ENCODE data around the gene CCN2. TPM values are rescaled to one million over a fixed set of nuclear protein-coding genes. Genes with fewer than 3 reads are reported as not detected.

The CCN2 gene
- total RNA-seq, 4 donors from 2014 or later = 5.1 to 33.6 (median 17.6) TPM

GRCh38 chr6:131937703-131938631 lies 13.2 kb downstream of the CCN2 start:
- H3K27me3 ChIP-seq = no peaks in the 10 kb centered on the region
- H3K9me3 ChIP-seq = no peaks in the 10 kb centered on the region
- no peaks in the 10 kb centered on the region for H3K36me3 ChIP-seq
- ATAC-seq = peak in 1 of 2 donors; percentile 30
- DNase-seq = no peak
- intact Hi-C loops (cut with DNase I; ENCODE audit: low total_unique reads) (no loop called here), in situ Hi-C loops (cut with MboI; ENCODE audit: low sequenced_read_pairs in 4 of 4) (no loop called here)
- H3K4me3 ChIP-seq = no peak overlapping the region
- peak overlapping the region; percentile 5 to 45 (median 13) for H3K27ac ChIP-seq
- TF ChIP-seq POLR2A (IDR thresholded peaks at IDR 0.05) (no peak), CTCF (IDR thresholded peaks at IDR 0.05 in 4 of 5, conservative IDR thresholded peaks at IDR 0.05 in 1 of 5) (no peak)
- peaks cover 0 to 3% of the 10 kb centered on the region in 2 donors for H3K4me1 ChIP-seq

GRCh38 chr6:131937226-131937625 lies 13.9 kb downstream of the CCN2 start:
- TF ChIP-seq POLR2A (IDR thresholded peaks at IDR 0.05) (no peak), CTCF (IDR thresholded peaks at IDR 0.05 in 4 of 5, conservative IDR thresholded peaks at IDR 0.05 in 1 of 5) (no peak)
- H3K27me3 ChIP-seq = no peaks in the 10 kb centered on the region
- intact Hi-C loops (cut with DNase I; ENCODE audit: low total_unique reads) = no loop called here
- no peaks in the 10 kb centered on the region for H3K9me3 ChIP-seq
- DNase-seq (peak in 1 of 2 donors; percentile 43), ATAC-seq (peak; percentile 62)
- in situ Hi-C loops (cut with MboI; ENCODE audit: low sequenced_read_pairs in 4 of 4) = no loop called here
- H3K36me3 ChIP-seq = no peaks in the 10 kb centered on the region
- peaks cover 0 to 3% of the 10 kb centered on the region in 2 donors for H3K4me1 ChIP-seq
- no peak overlapping the region for H3K4me3 ChIP-seq
- peak overlapping the region in 2 of 4 donors; percentile 16 to 45 for H3K27ac ChIP-seq

GRCh38 chr6:131936156-131936555 lies 15.0 kb downstream of the CCN2 start:
- intact Hi-C loops (cut with DNase I; ENCODE audit: low total_unique reads) (no loop called here), in situ Hi-C loops (cut with MboI; ENCODE audit: low sequenced_read_pairs in 4 of 4) (no loop called here)
- no peak for TF ChIP-seq POLR2A (IDR thresholded peaks at IDR 0.05)
- no peak for TF ChIP-seq CTCF (IDR thresholded peaks at IDR 0.05 in 4 of 5, conservative IDR thresholded peaks at IDR 0.05 in 1 of 5)
- no peaks in the 10 kb centered on the region for H3K36me3 ChIP-seq
- no peaks in the 10 kb centered on the region for H3K9me3 ChIP-seq
- H3K27me3 ChIP-seq = no peaks in the 10 kb centered on the region
- peaks cover 0 to 3% of the 10 kb centered on the region in 2 donors for H3K4me1 ChIP-seq
- ATAC-seq (no peak), DNase-seq (no peak)
- no peak overlapping the region for H3K27ac ChIP-seq
- no peak overlapping the region for H3K4me3 ChIP-seq

GRCh38 chr6:131931063-131931750 lies 20.0 kb downstream of the CCN2 start:
- Histone ChIP-seq H3K27me3 (no peaks in the 10 kb centered on the region), H3K9me3 (no peaks in the 10 kb centered on the region), H3K4me1 (no peaks in the 10 kb centered on the region), H3K36me3 (no peaks in the 10 kb centered on the region), H3K4me3 (no peak overlapping the region), H3K27ac (no peak overlapping the region)
- ATAC-seq = no peak
- intact Hi-C loops (cut with DNase I; ENCODE audit: low total_unique reads) (no loop called here), in situ Hi-C loops (cut with MboI; ENCODE audit: low sequenced_read_pairs in 4 of 4) (no loop called here)
- DNase-seq = no peak
- no peak for TF ChIP-seq POLR2A (IDR thresholded peaks at IDR 0.05)
- no peak for TF ChIP-seq CTCF (IDR thresholded peaks at IDR 0.05 in 4 of 5, conservative IDR thresholded peaks at IDR 0.05 in 1 of 5)
